SK-N-SH (cell line): ENCODE data around the gene NCKAP5L. TPM values are rescaled to one million over a fixed set of nuclear protein-coding genes. Genes with fewer than 3 reads are reported as not detected.

ENCODE experiments used
- CTCF ChIA-PET: fragments of 300-600, 350-600 bp; formaldehyde crosslinking; extraction: SDS; loops from one replicate; lab custom pipeline; 2021; lab: Yijun Ruan, JAX
- POLR2A ChIA-PET: fragments of 350-600 bp; sonication (Branson Sonifier 250); formaldehyde crosslinking; extraction: SDS; loops from one replicate; lab custom pipeline; 2020; ENCODE audit warnings: antibody characterized with exemption, inconsistent platforms; lab: Yijun Ruan, JAX
- DNase-seq: peaks from one replicate; pipeline ENCODE4 v3.0.0; 2012
- H2AFZ ChIP-seq: fragments of 200-600 bp; sonication (generic); 2 replicates; pipeline ENCODE4 v1.8.1; 2016; ENCODE audit warnings: antibody characterized with exemption, mild to moderate bottlenecking, low read depth
- H3F3A ChIP-seq: fragments of 200-600 bp; sonication (generic); replicated peaks from 2 replicates; pipeline ENCODE3; 2016; ENCODE audit warnings: antibody characterized with exemption, mild to moderate bottlenecking; ENCODE audit not compliant: insufficient read depth
- H3K27ac ChIP-seq, 2 experiments: fragments of 200-500 bp in 1 of 2; fragments of 200-600 bp in 1 of 2; sonication (Bioruptor generic) in 1 of 2; sonication (generic), shearing (Covaris generic) in 1 of 2; 2 replicates each; pipeline versions ENCODE4 v1.5.1 to v1.6.1; 2014 to 2016; ENCODE audit warnings: low read depth in 2 of 2, inconsistent platforms in 1 of 2, low read length in 1 of 2, mild to moderate bottlenecking in 1 of 2, mixed read lengths in 1 of 2
- H3K27me3 ChIP-seq: fragments of 200-600 bp; sonication (generic), shearing (Covaris generic); 2 replicates; pipeline ENCODE4 v1.6.1; 2016; ENCODE audit warnings: mixed run types; ENCODE audit not compliant: insufficient read depth
- H3K36me3 ChIP-seq, 2 experiments: fragments of 200-500 bp in 1 of 2; fragments of 200-600 bp in 1 of 2; sonication (Bioruptor generic) in 1 of 2; sonication (generic) in 1 of 2; replicated peaks in 1 of 2; 2 replicates each; pipeline versions ENCODE3 to v1.5.1; 2014 to 2016; ENCODE audit warnings: low read length in 1 of 2, mild to moderate bottlenecking in 1 of 2; ENCODE audit not compliant: insufficient read depth in 2 of 2, control insufficient read depth in 1 of 2
- H3K4me1 ChIP-seq, 2 experiments: fragments of 200-500 bp in 1 of 2; fragments of 200-600 bp in 1 of 2; sonication (Bioruptor generic) in 1 of 2; sonication (generic), shearing (Covaris generic) in 1 of 2; 2 replicates each; pipeline versions ENCODE4 v1.5.1 to v1.6.1; 2014 to 2016; ENCODE audit warnings: low read depth in 1 of 2, low read length in 1 of 2, mixed run types in 1 of 2; ENCODE audit not compliant: insufficient read depth in 2 of 2, control insufficient read depth in 1 of 2
- H3K4me2 ChIP-seq: fragments of 200-600 bp; sonication (generic), shearing (Covaris generic); 2 replicates; pipeline ENCODE4 v1.6.1; 2017; ENCODE audit warnings: mixed run types
- H3K4me3 ChIP-seq, 2 experiments: fragments of 200-500 bp in 1 of 2; fragments of 200-600 bp in 1 of 2; sonication (Bioruptor generic) in 1 of 2; sonication (generic), shearing (Covaris generic) in 1 of 2; 2 replicates each; pipeline versions ENCODE4 v1.5.1 to v1.8.1; 2014 to 2016; ENCODE audit warnings: low read depth in 2 of 2, inconsistent platforms in 1 of 2, low read length in 1 of 2, mild to moderate bottlenecking in 1 of 2, mixed read lengths in 1 of 2, moderate library complexity in 1 of 2
- H3K79me2 ChIP-seq: fragments of 200-600 bp; sonication (generic); 2 replicates; pipeline ENCODE4 v1.8.1; 2017; ENCODE audit warnings: mild to moderate bottlenecking; ENCODE audit not compliant: insufficient read depth
- H3K9ac ChIP-seq: fragments of 200-600 bp; sonication (generic); 2 replicates; pipeline ENCODE4 v1.6.1; 2017; ENCODE audit warnings: mixed run types
- H3K9me2 ChIP-seq: fragments of 200-600 bp; sonication (generic); 2 replicates; pipeline ENCODE4 v1.6.1; 2017; ENCODE audit warnings: mixed run types
- H3K9me3 ChIP-seq: fragments of 200-600 bp; sonication (generic); 2 replicates; pipeline ENCODE4 v1.6.1; 2017; ENCODE audit warnings: mixed run types, mild to moderate bottlenecking, moderate library complexity
- H4K20me1 ChIP-seq: fragments of 200-600 bp; sonication (generic); 2 replicates; pipeline ENCODE4 v1.6.1; 2017; ENCODE audit warnings: mild to moderate bottlenecking, mixed run types; ENCODE audit not compliant: insufficient read depth
- ELF1 ChIP-seq: IDR thresholded peaks from 2 replicates; pipeline ENCODE4 v1.4.0; 2012
- EP300 ChIP-seq, 2 experiments: IDR thresholded peaks; 2 replicates each; pipeline versions ENCODE4 v1.4.0 to v1.6.1; 2012; ENCODE audit warnings: borderline replicate concordance in 1 of 2, low read depth in 1 of 2, low read length in 1 of 2
- EZH2phosphoT487 ChIP-seq: fragments of 200-600 bp; sonication (generic); IDR thresholded peaks from 2 replicates; pipeline ENCODE4 v1.6.1; 2017; ENCODE audit warnings: low read depth, mixed run types, mild to moderate bottlenecking, antibody characterized with exemption, moderate library complexity, borderline replicate concordance
- FOSL2 ChIP-seq: IDR thresholded peaks from 2 replicates; pipeline ENCODE4 v1.4.0; 2012; ENCODE audit warnings: low read depth, mild to moderate bottlenecking, moderate library complexity, borderline replicate concordance
- FOXJ3 ChIP-seq: sonication (generic); formaldehyde crosslinking; IDR thresholded peaks from 2 replicates; pipeline ENCODE4 v1.5.1; 2020; ENCODE audit warnings: mild to moderate bottlenecking, missing genetic modification reagents
- GABPA ChIP-seq: IDR thresholded peaks from 2 replicates; pipeline ENCODE4 v1.4.0; 2012; ENCODE audit warnings: low read depth, mild to moderate bottlenecking
- MEF2A ChIP-seq: IDR thresholded peaks from 2 replicates; pipeline ENCODE4 v1.4.0; 2012; ENCODE audit warnings: low read depth, borderline replicate concordance
- NFIC ChIP-seq: IDR thresholded peaks from 2 replicates; pipeline ENCODE4 v1.4.0; 2012; ENCODE audit warnings: borderline replicate concordance
- POLR2AphosphoS5 ChIP-seq: IDR thresholded peaks from 2 replicates; pipeline ENCODE4 v1.6.1; 2012; ENCODE audit warnings: low read depth, low read length
- RAD21 ChIP-seq: IDR thresholded peaks from 2 replicates; pipeline ENCODE4 v1.6.1; 2012; ENCODE audit warnings: mild to moderate bottlenecking, low read length
- TAF1 ChIP-seq: IDR thresholded peaks from 2 replicates; pipeline ENCODE4 v1.6.1; 2012; ENCODE audit warnings: low read depth, mild to moderate bottlenecking, low read length, moderate library complexity, borderline replicate concordance
- TCF12 ChIP-seq: IDR thresholded peaks from 2 replicates; pipeline ENCODE4 v1.4.0; 2012
- TEAD4 ChIP-seq: IDR thresholded peaks from 2 replicates; pipeline ENCODE4 v1.4.0; 2012; ENCODE audit warnings: mild to moderate bottlenecking, borderline replicate concordance; ENCODE audit not compliant: insufficient read depth
- WGBS: methylation state at CpG from one replicate; pipeline ENCODE4 v1.1.6; 2017; ENCODE audit warnings: low lambda C conversion rate; 5-methylcytosine and 5-hydroxymethylcytosine counted together
- polyA plus RNA-seq, 3 experiments: library from polyadenylated mRNA; depleted of rRNA; stranded (reverse); fragments of >200 nt; gene quantifications; 2 replicates each; pipeline ENCODE4 v1.2.3, GENCODE V29; 2012
- TF ChIP-seq, protein P1 (sequence below): IDR thresholded peaks from 2 replicates; pipeline ENCODE4 v1.6.1; 2012; ENCODE audit warnings: mild to moderate bottlenecking, low read depth, low read length, moderate library complexity
- TF ChIP-seq, protein P2 (sequence below): fragments of 150-350 bp; IDR thresholded peaks from 2 replicates; pipeline ENCODE4 v1.6.1; 2016; ENCODE audit warnings: mild to moderate bottlenecking, low read depth, low read length
- TF ChIP-seq, protein P3 (sequence below): IDR thresholded peaks from 2 replicates; pipeline ENCODE4; 2012

The NCKAP5L gene
- polyA plus RNA-seq, 1 of the 3 experiments (the other 2 are of a cell fraction), result 8.9 TPM

DNA sequence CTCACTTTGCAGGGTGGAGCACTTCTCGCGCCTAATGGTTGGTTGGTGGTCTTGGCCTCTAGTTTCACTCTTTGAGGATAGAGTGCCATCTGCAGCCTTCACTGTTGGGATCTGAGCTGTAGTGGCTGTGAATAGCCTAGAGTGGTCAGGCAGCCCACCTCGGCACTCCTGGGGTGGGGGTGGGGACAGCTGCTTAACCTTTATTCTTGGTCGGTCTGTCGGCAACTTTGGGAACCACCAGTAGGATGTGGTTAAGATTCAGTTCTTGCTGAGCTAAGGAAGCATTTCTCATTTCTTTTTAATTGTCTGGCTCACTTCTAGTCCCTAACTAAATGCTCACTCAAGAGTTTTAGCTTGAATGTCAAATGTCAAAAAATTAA is 65.8 kb downstream of the NCKAP5L start (continued):
- TF ChIP-seq, protein P1, sequence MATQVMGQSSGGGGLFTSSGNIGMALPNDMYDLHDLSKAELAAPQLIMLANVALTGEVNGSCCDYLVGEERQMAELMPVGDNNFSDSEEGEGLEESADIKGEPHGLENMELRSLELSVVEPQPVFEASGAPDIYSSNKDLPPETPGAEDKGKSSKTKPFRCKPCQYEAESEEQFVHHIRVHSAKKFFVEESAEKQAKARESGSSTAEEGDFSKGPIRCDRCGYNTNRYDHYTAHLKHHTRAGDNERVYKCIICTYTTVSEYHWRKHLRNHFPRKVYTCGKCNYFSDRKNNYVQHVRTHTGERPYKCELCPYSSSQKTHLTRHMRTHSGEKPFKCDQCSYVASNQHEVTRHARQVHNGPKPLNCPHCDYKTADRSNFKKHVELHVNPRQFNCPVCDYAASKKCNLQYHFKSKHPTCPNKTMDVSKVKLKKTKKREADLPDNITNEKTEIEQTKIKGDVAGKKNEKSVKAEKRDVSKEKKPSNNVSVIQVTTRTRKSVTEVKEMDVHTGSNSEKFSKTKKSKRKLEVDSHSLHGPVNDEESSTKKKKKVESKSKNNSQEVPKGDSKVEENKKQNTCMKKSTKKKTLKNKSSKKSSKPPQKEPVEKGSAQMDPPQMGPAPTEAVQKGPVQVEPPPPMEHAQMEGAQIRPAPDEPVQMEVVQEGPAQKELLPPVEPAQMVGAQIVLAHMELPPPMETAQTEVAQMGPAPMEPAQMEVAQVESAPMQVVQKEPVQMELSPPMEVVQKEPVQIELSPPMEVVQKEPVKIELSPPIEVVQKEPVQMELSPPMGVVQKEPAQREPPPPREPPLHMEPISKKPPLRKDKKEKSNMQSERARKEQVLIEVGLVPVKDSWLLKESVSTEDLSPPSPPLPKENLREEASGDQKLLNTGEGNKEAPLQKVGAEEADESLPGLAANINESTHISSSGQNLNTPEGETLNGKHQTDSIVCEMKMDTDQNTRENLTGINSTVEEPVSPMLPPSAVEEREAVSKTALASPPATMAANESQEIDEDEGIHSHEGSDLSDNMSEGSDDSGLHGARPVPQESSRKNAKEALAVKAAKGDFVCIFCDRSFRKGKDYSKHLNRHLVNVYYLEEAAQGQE, result no peak
- TF ChIP-seq TEAD4 (no peak), FOSL2 (no peak)

DNA sequence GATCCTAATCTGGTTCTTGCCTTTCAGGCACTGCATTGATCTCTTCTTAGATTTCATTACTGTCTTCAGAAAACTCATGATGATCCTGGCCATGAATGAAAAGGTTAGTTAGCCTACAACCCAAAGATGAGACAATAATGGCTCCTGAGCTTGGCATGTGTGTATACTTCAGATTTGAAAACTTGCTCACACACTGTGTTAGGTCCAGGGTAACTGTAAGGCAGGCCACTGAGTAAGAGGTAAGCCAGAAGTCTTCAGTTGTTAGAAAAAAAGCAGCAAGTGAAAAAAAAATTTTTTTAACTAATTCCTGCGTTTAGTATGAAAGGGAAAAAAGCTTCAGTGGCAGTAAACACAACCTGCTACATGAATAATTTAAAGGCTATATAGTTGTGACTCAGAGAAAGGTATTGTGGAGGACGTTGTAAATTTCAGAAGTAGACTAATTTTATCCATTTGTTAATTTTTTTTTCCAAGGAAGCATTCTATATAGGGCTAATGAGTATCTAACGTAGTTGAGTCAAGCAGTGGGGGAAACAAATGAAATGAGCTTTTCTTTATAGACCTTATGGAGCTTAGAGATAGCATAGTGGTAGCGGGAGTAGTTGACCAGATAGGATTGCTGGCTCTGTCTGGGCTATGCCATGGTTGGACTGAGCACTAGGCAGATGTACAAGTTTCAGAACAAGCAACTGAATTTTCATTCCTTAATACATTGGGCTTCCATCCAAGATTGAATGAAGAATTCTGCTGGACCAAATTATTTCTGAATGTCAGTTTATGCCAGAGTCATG is 66.3 kb downstream of the NCKAP5L start:
- WGBS, result 94% methylated on average over 4 of the region's 4 CpGs
- H3K79me2 ChIP-seq, result peaks cover 13% of the 10 kb centered on the region
- peaks cover 64 to 77% of the 10 kb centered on the region in 2 experiments for H3K36me3 ChIP-seq
- TF ChIP-seq POLR2AphosphoS5 (no peak), ELF1 (no peak), EP300 (IDR thresholded peaks at IDR 0.05; ENCODE audit: borderline replicate concordance in 1 of 2, low read depth in 1 of 2, low read length in 1 of 2) (no peak), TCF12 (no peak)
- peaks cover 32% of the 10 kb centered on the region for H3F3A ChIP-seq
- H3K27ac ChIP-seq, result no peak overlapping the region
- no peaks in the 10 kb centered on the region for H3K27me3 ChIP-seq
- H3K9ac ChIP-seq, result no peak overlapping the region
- H3K4me2 ChIP-seq, result no peak overlapping the region
- H2AFZ ChIP-seq, result no peak overlapping the region
- H3K4me3 ChIP-seq, result no peak overlapping the region
- H3K4me1 ChIP-seq, result no peaks in the 10 kb centered on the region
- H3K9me3 ChIP-seq, result no peaks in the 10 kb centered on the region
- DNase-seq, result no peak
- ChIA-PET POLR2A (interaction anchor here (1.8 kb wide), 1 partner anchor 20 kb away, joined by 5 read pairs; the partner anchor contains the start of gene TMBIM6), CTCF (interaction anchor here (0.6 to 3.8 kb wide), 35 partner anchors 7 to 309 kb away, joined by 3 to 22 read pairs (median 4); partner anchors contain the start of gene TMBIM6)
- no peaks in the 10 kb centered on the region for H3K9me2 ChIP-seq
- H4K20me1 ChIP-seq, result peaks cover 16% of the 10 kb centered on the region

DNA sequence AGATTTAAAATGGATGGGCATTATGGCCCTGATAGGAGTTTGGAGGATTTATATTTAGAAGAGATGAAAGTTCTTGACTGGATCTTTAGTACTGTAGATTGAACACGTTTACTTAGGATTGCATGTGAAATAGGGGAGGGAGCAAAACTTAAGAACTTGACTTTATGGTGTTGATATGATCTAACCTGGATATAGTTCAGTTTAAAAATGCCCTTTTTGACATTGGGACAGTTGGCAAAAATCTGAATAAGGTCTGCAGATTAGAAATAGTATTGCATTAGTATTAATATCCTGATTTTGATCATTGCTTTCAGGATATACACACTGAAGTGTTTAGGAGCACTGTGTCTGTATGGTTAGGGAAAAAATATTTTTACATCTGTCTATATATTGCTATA is 77.2 kb downstream of the NCKAP5L start:
- ChIA-PET CTCF (no interaction called here), POLR2A (no interaction called here)
- no peaks in the 10 kb centered on the region for H3K27me3 ChIP-seq
- peaks cover 98% of the 10 kb centered on the region for H3K79me2 ChIP-seq
- H3K9me2 ChIP-seq, result no peaks in the 10 kb centered on the region
- no peak overlapping the region for H2AFZ ChIP-seq
- no peaks in the 10 kb centered on the region for H3K9me3 ChIP-seq
- peaks cover 45 to 56% of the 10 kb centered on the region in 2 experiments for H3K36me3 ChIP-seq
- H4K20me1 ChIP-seq, result peaks cover 96% of the 10 kb centered on the region
- H3K4me3 ChIP-seq, result no peak overlapping the region
- no peak for DNase-seq
- 84% methylated on average over 1 of the region's 1 CpG for WGBS
- H3K27ac ChIP-seq, result no peak overlapping the region
- H3K9ac ChIP-seq, result no peak overlapping the region
- peaks cover 26% of the 10 kb centered on the region for H3F3A ChIP-seq
- peaks cover 2 to 11% of the 10 kb centered on the region in 2 experiments; a peak in 2 of 4 replicates for H3K4me1 ChIP-seq
- H3K4me2 ChIP-seq, result no peak overlapping the region
- TF ChIP-seq EP300 (IDR thresholded peaks at IDR 0.05; ENCODE audit: borderline replicate concordance in 1 of 2, low read depth in 1 of 2, low read length in 1 of 2) (no peak), NFIC (no peak), MEF2A (no peak), RAD21 (no peak), GABPA (no peak), TEAD4 (no peak), FOXJ3 (CRISPR knock-in tag) (no peak), EZH2phosphoT487 (no peak), POLR2AphosphoS5 (no peak), FOSL2 (no peak), TAF1 (no peak)
- TF ChIP-seq, protein P2, sequence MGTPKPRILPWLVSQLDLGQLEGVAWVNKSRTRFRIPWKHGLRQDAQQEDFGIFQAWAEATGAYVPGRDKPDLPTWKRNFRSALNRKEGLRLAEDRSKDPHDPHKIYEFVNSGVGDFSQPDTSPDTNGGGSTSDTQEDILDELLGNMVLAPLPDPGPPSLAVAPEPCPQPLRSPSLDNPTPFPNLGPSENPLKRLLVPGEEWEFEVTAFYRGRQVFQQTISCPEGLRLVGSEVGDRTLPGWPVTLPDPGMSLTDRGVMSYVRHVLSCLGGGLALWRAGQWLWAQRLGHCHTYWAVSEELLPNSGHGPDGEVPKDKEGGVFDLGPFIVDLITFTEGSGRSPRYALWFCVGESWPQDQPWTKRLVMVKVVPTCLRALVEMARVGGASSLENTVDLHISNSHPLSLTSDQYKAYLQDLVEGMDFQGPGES, result no peak
- TF ChIP-seq, protein P3, sequence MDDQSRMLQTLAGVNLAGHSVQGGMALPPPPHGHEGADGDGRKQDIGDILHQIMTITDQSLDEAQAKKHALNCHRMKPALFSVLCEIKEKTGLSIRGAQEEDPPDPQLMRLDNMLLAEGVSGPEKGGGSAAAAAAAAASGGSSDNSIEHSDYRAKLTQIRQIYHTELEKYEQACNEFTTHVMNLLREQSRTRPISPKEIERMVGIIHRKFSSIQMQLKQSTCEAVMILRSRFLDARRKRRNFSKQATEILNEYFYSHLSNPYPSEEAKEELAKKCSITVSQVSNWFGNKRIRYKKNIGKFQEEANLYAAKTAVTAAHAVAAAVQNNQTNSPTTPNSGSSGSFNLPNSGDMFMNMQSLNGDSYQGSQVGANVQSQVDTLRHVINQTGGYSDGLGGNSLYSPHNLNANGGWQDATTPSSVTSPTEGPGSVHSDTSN, result no peak
